Astrocyte of the spinal cord (primary cell): ENCODE measurements around the gene NRP2.
A peak's percentile ranks its signal among the peaks of the same experiment; 100 is the strongest.

Experiments
- DNase-seq: peaks from one replicate; pipeline ENCODE4 v3.0.0; 2011; ENCODE audit warnings: low read depth, low spot score
- H3K4me3 ChIP-seq: 2 replicates; pipeline ENCODE4 v1.5.1; 2011; ENCODE audit warnings: low read depth, mild to moderate bottlenecking, low read length, moderate library complexity
- in situ Hi-C: cut with HindIII; loops from 2 replicates; pipeline ENCODE4 v1.10.0; 2017; ENCODE audit warnings: low sequenced_read_pairs
- TF ChIP-seq, protein P1 (sequence below): IDR thresholded peaks from 2 replicates; pipeline ENCODE4 v1.5.1; 2012; ENCODE audit warnings: low read depth, mild to moderate bottlenecking, low read length, inconsistent platforms

The NRP2 gene

DNA sequence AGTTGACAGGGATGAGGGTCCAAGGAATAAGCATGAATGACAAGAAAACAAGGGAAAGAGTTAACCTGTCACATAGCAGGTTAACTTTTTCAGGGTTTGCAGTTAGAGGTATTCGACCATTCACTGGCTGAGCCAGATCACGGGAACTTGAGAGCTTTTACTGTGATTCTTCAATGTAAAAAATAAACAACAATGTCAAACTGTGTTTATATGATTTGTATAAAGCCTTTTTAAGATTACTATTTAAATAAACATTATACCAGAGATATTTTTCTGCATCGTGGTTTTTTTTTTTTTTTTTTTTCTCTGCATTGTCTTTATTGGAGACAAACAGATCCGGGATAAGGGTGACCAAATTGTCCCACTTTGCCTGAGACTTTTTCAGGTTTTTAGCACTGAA, 115.6 kb downstream of the NRP2 start:
- TF ChIP-seq, protein P1, sequence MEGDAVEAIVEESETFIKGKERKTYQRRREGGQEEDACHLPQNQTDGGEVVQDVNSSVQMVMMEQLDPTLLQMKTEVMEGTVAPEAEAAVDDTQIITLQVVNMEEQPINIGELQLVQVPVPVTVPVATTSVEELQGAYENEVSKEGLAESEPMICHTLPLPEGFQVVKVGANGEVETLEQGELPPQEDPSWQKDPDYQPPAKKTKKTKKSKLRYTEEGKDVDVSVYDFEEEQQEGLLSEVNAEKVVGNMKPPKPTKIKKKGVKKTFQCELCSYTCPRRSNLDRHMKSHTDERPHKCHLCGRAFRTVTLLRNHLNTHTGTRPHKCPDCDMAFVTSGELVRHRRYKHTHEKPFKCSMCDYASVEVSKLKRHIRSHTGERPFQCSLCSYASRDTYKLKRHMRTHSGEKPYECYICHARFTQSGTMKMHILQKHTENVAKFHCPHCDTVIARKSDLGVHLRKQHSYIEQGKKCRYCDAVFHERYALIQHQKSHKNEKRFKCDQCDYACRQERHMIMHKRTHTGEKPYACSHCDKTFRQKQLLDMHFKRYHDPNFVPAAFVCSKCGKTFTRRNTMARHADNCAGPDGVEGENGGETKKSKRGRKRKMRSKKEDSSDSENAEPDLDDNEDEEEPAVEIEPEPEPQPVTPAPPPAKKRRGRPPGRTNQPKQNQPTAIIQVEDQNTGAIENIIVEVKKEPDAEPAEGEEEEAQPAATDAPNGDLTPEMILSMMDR = no peak
- no peak for DNase-seq
- in situ Hi-C loops = no loop called here
- no peak overlapping the region for H3K4me3 ChIP-seq

DNA sequence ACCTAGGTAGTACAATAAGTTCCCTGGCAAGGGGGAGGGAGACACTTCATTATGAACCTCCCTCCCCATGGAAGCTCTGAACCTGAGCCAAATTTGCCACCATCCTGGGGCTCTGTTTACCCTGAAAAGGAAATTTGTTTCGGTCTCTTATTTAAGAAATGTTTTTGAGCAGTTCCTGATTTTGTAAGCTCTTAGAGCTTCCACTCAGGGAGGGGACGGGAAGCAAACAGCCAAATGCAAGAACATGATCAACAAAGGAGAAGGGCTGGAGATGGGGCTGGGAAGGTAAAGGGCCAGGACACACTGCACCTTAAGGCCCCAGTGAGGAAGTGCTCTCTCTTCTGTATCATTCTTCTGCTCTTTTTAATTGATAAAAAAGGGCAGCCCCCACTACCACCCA, 117.9 kb downstream of the NRP2 start:
- no peak for DNase-seq
- in situ Hi-C loops = no loop called here
- H3K4me3 ChIP-seq = no peak overlapping the region
- TF ChIP-seq, protein P1 = no peak

DNA sequence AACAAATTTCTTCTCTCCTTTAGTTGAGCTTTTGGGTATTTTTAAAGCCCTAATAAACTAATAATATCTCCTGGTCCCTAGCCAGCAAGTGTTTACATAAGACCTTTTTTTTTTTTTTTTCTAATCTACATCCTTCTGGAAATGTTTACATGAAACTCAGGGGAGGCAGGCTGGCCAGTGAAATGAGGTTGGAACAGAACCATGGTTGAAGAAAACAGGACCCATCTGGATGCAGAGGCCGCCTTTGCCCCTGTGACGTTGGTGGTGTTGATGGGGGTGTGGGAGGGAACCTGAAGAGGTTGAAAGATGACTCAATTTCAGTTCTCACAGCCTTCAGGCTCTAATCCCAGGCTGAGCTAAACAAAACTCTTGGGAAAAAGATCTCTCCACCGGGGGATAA, 118.5 kb downstream of the NRP2 start:
- in situ Hi-C loops = no loop called here
- peak; percentile 75 for DNase-seq
- TF ChIP-seq, protein P1 = no peak
- H3K4me3 ChIP-seq = no peak overlapping the region

DNA sequence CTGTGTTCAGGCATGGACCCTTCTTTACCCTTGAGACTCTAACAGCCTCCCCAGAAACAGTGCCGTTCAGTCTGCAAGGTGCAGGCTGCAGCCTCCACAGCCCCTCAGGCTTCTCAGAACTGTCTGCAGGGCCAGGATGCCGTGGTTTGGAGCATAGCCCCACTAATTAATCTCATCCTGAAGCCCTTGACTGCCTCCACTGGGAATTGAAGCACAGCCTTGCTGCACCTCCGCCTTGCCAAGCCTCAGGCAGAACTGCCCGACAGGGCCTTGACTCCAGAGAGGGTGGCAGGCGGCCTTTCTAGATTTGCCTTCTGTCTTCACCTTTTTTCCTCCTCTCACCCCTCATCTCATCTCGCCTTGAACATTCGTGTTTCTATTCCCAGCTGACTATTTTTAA, 119.8 kb downstream of the NRP2 start:
- TF ChIP-seq, protein P1 = no peak
- H3K4me3 ChIP-seq = no peak overlapping the region
- no peak for DNase-seq
- in situ Hi-C loops = no loop called here

DNA sequence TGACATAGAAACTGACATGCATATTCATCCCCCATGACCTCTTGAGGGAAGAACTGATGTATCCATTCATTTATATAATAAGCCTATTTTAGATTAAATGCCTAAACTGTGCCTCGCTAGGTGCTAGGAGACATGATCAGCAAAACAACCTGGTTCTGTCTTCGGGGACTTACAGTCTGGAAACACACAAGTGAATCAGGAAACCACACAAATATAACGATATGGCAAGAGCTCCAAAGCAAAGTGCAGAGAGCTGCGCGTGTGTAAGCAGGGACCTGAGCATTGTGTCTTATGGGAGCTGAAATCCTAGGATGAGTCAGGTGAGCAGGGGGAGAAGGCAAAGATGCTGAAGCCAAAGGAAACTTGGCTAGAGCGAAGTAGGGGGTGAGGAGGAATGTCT, 120.6 kb downstream of the NRP2 start:
- TF ChIP-seq, protein P1 = no peak
- H3K4me3 ChIP-seq = no peak overlapping the region
- DNase-seq = no peak
- in situ Hi-C loops = no loop called here

DNA sequence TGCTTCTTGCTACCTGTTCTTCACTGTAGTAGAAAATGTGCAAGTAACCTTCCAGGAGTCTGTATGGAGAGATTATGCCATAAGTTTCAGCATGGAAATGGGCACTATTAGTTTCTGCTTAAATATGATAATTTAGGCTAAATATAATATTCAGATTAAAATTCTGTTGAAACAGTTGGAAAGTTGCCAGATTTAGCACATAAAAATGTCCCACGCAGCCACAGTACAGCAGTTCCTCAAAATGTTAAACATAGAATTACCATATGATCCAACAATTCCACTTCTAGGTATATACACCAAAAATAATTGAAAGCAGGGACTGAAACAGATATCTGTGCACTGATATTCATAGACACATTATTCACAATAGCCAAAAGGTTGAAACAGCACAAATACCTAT, 121.2 kb downstream of the NRP2 start:
- H3K4me3 ChIP-seq = no peak overlapping the region
- in situ Hi-C loops = no loop called here
- TF ChIP-seq, protein P1 = no peak
- DNase-seq = no peak

DNA sequence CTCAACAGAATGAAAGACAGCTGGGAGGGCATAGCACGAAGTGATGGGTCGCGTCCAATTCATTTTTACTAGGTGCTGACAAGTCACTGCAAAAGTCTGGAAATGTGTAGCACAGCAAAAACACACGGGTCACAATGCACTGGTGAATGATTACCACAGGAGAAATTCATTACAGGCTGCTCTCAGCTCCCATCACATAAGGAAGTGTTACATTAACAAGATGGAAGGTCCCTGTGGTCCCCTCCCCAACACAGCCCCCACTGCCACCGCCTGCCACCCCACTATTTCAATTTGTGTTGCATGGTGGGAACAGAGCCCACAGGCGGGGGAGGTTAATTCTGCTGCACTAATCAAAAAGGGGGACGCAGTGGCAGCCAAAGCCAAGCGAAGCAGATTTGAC, 122.8 kb downstream of the NRP2 start:
- TF ChIP-seq, protein P1 = no peak
- in situ Hi-C loops = no loop called here
- DNase-seq = no peak
- no peak overlapping the region for H3K4me3 ChIP-seq
